HepG2 (cell line): Measurements from ENCODE around the gene ZNF484. TPM values are rescaled to one million over a fixed set of nuclear protein-coding genes. Genes with fewer than 3 reads are reported as not detected.

Experiments
- ATF7-NPFF ChIP-seq: sonication (generic); formaldehyde crosslinking; IDR thresholded peaks from 2 replicates; pipeline ENCODE4 v1.8.1; 2023; ENCODE audit warnings: mild to moderate bottlenecking, low read depth, missing genetic modification reagents, moderate library complexity
- DMAP1 ChIP-seq: IDR thresholded peaks from 2 replicates; pipeline ENCODE4 v1.6.1; 2016
- KAT2B ChIP-seq: fragments of 150-350 bp; IDR thresholded peaks from 2 replicates; pipeline ENCODE4 v1.6.1; 2014; ENCODE audit warnings: low read depth, low read length, borderline replicate concordance
- KLF16 ChIP-seq, 2 experiments: sonication (generic) in 1 of 2; formaldehyde crosslinking in 1 of 2; IDR thresholded peaks; 2 replicates each; pipeline versions ENCODE4 v1.6.1 to v1.8.0; 2016 to 2023; ENCODE audit warnings: missing genetic modification reagents in 2 of 2, missing compliant biosample characterization in 1 of 2
- SETDB1 ChIP-seq: sonication (generic); formaldehyde crosslinking; IDR thresholded peaks from 2 replicates; pipeline ENCODE4 v1.5.1; 2020; ENCODE audit warnings: missing genetic modification reagents, mild to moderate bottlenecking, borderline replicate concordance
- SOX5 ChIP-seq: IDR thresholded peaks from 2 replicates; pipeline ENCODE4 v1.6.1; 2016; ENCODE audit warnings: borderline replicate concordance
- ZBTB7A ChIP-seq: sonication (generic); formaldehyde crosslinking; IDR thresholded peaks from 2 replicates; pipeline ENCODE4 v1.8.0; 2022; ENCODE audit warnings: mild to moderate bottlenecking, missing genetic modification reagents
- ZNF121 ChIP-seq: sonication (generic); formaldehyde crosslinking; IDR thresholded peaks from 2 replicates; pipeline ENCODE4 v1.5.0; 2020; ENCODE audit warnings: mild to moderate bottlenecking, missing genetic modification reagents
- ZNF232 ChIP-seq: sonication (generic); formaldehyde crosslinking; IDR thresholded peaks from 2 replicates; pipeline ENCODE4 v1.4.0; 2020; ENCODE audit warnings: missing genetic modification reagents, borderline replicate concordance
- ZNF274 ChIP-seq: sonication (generic); formaldehyde crosslinking; IDR thresholded peaks from 2 replicates; pipeline ENCODE4 v1.5.1; 2020; ENCODE audit warnings: mild to moderate bottlenecking, missing genetic modification reagents
- ZNF577 ChIP-seq: sonication (generic); formaldehyde crosslinking; IDR thresholded peaks from 2 replicates; pipeline ENCODE4 v1.4.0; 2020; ENCODE audit warnings: mild to moderate bottlenecking, low read depth, missing genetic modification reagents, borderline replicate concordance
- ZNF780A ChIP-seq: sonication (generic); formaldehyde crosslinking; IDR thresholded peaks from 2 replicates; pipeline ENCODE4 v1.8.0; 2022; ENCODE audit warnings: mild to moderate bottlenecking, missing genetic modification reagents, moderate library complexity
- polyA plus RNA-seq, 8 experiments: library from polyadenylated mRNA; depleted of rRNA in 3 of 8; stranded (reverse) in 7 of 8; unstranded in 1 of 8; fragments of >200 nt; fragmentation: Illumina TruSeq in 4 of 8; extraction: Trizol in 4 of 8; gene quantifications; 2 replicates each; pipeline versions ENCODE4 v1.2.1 to v1.2.3, GENCODE V29; 2011 to 2016; ENCODE audit warnings: low read depth in 4 of 8, missing spikeins in 1 of 8, mixed read lengths in 1 of 8; ENCODE audit not compliant: insufficient read depth in 1 of 8
- total RNA-seq, 5 experiments: library from RNA; depleted of rRNA; stranded (reverse); fragments of >200 nt; fragmentation: Illumina TruSeq; extraction: Trizol; gene quantifications; 2 replicates each; pipeline ENCODE4 v1.2.3, GENCODE V29; 2016; ENCODE audit warnings: low read depth in 1 of 5
- TF ChIP-seq, protein P1 (sequence below): IDR thresholded peaks from 2 replicates; pipeline ENCODE4 v1.6.1; 2016; ENCODE audit warnings: mild to moderate bottlenecking
- TF ChIP-seq, protein P2 (sequence below): sonication (generic); formaldehyde crosslinking; IDR thresholded peaks from 2 replicates; pipeline ENCODE4 v1.5.0; 2020; ENCODE audit warnings: mild to moderate bottlenecking, missing genetic modification reagents, borderline replicate concordance
- TF ChIP-seq, protein P3 (sequence below): sonication (generic); formaldehyde crosslinking; IDR thresholded peaks from 2 replicates; pipeline ENCODE4 v1.4.0; 2020; ENCODE audit warnings: low read depth, missing genetic modification reagents

Gene ZNF484
- total and polyA plus RNA-seq, 2 of the 13 experiments (the other 11 are each of a cell fraction or from before 2014, with no cell fraction given) = 0.96 to 7.2 TPM

DNA sequence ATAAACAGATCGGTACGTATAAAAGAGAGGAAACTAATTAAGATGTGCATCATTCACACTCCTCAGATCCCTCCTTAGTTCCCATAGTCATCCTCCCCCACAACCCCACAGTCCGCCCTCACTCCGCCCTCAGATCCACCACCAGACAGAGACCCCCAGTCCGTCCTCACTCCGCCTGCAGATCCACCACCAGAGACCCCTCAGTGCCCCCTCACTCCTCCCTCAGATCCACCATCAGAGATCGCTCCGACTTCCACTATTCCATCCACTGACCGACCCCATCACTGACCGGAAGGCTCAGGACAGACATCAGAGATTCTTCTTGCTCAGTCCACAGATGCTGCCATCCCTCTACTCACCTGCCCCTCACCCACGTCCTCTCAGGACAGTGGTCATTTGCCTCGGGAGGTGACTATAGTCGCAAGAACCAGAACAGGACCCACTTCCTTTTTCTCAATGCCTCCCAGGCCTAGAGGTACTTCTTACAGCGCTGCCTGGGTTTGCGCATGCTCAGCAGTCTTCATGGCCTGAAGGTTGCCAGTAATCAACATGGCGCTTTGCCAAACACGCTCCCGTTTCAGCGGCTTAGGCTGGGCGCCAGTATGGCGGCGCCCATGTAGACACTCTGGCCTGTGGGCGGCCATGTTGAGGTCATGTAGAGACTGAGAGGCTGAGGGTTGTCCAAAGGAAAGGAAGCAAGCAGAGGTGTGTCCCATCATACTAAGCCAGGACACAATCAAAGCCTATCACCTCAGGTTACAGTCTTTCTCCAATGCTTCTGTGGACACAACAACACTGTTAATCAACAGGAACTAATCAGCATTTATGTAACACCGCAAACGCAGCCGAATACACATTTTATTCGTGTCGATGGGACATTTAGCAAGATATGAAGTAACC, at the start of gene ZNF484 (continued):
- no peak for TF ChIP-seq ZNF577 (CRISPR knock-in tag)
- peak in 1 of 2 experiments; percentile 61; a peak in 1 of 4 replicates for TF ChIP-seq KLF16 (CRISPR knock-in tag; IDR thresholded peaks at IDR 0.05)
- no peak for TF ChIP-seq SETDB1 (CRISPR knock-in tag)
- peak; percentile 70; the same call in 1 of the 2 replicates for TF ChIP-seq DMAP1 (CRISPR knock-in tag)
- TF ChIP-seq SOX5 (CRISPR knock-in tag) = peak; percentile 55
- TF ChIP-seq ATF7-NPFF (CRISPR knock-in tag) = no peak
- TF ChIP-seq, protein P1, sequence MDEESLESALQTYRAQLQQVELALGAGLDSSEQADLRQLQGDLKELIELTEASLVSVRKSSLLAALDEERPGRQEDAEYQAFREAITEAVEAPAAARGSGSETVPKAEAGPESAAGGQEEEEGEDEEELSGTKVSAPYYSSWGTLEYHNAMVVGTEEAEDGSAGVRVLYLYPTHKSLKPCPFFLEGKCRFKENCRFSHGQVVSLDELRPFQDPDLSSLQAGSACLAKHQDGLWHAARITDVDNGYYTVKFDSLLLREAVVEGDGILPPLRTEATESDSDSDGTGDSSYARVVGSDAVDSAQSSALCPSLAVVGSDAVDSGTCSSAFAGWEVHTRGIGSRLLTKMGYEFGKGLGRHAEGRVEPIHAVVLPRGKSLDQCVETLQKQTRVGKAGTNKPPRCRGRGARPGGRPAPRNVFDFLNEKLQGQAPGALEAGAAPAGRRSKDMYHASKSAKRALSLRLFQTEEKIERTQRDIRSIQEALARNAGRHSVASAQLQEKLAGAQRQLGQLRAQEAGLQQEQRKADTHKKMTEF (CRISPR knock-in tag) = peak; percentile 63
- TF ChIP-seq ZNF780A (CRISPR knock-in tag) = no peak
- TF ChIP-seq ZNF232 (CRISPR knock-in tag) = peak; percentile 44; the same call in 1 of the 2 replicates
- no peak for TF ChIP-seq ZNF121 (CRISPR knock-in tag)
- TF ChIP-seq ZNF274 = peak; percentile 48; the same call in 1 of the 2 replicates
- TF ChIP-seq KAT2B = no peak
- TF ChIP-seq, protein P2, sequence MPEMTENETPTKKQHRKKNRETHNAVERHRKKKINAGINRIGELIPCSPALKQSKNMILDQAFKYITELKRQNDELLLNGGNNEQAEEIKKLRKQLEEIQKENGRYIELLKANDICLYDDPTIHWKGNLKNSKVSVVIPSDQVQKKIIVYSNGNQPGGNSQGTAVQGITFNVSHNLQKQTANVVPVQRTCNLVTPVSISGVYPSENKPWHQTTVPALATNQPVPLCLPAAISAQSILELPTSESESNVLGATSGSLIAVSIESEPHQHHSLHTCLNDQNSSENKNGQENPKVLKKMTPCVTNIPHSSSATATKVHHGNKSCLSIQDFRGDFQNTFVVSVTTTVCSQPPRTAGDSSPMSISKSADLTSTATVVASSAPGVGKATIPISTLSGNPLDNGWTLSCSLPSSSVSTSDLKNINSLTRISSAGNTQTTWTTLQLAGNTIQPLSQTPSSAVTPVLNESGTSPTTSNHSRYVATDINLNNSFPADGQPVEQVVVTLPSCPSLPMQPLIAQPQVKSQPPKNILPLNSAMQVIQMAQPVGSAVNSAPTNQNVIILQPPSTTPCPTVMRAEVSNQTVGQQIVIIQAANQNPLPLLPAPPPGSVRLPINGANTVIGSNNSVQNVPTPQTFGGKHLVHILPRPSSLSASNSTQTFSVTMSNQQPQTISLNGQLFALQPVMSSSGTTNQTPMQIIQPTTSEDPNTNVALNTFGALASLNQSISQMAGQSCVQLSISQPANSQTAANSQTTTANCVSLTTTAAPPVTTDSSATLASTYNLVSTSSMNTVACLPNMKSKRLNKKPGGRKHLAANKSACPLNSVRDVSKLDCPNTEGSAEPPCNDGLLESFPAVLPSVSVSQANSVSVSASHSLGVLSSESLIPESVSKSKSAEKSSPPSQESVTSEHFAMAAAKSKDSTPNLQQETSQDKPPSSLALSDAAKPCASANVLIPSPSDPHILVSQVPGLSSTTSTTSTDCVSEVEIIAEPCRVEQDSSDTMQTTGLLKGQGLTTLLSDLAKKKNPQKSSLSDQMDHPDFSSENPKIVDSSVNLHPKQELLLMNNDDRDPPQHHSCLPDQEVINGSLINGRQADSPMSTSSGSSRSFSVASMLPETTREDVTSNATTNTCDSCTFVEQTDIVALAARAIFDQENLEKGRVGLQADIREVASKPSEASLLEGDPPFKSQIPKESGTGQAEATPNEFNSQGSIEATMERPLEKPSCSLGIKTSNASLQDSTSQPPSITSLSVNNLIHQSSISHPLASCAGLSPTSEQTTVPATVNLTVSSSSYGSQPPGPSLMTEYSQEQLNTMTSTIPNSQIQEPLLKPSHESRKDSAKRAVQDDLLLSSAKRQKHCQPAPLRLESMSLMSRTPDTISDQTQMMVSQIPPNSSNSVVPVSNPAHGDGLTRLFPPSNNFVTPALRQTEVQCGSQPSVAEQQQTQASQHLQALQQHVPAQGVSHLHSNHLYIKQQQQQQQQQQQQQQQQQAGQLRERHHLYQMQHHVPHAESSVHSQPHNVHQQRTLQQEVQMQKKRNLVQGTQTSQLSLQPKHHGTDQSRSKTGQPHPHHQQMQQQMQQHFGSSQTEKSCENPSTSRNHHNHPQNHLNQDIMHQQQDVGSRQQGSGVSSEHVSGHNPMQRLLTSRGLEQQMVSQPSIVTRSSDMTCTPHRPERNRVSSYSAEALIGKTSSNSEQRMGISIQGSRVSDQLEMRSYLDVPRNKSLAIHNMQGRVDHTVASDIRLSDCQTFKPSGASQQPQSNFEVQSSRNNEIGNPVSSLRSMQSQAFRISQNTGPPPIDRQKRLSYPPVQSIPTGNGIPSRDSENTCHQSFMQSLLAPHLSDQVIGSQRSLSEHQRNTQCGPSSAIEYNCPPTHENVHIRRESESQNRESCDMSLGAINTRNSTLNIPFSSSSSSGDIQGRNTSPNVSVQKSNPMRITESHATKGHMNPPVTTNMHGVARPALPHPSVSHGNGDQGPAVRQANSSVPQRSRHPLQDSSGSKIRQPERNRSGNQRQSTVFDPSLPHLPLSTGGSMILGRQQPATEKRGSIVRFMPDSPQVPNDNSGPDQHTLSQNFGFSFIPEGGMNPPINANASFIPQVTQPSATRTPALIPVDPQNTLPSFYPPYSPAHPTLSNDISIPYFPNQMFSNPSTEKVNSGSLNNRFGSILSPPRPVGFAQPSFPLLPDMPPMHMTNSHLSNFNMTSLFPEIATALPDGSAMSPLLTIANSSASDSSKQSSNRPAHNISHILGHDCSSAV (CRISPR knock-in tag) = no peak
- TF ChIP-seq, protein P3, sequence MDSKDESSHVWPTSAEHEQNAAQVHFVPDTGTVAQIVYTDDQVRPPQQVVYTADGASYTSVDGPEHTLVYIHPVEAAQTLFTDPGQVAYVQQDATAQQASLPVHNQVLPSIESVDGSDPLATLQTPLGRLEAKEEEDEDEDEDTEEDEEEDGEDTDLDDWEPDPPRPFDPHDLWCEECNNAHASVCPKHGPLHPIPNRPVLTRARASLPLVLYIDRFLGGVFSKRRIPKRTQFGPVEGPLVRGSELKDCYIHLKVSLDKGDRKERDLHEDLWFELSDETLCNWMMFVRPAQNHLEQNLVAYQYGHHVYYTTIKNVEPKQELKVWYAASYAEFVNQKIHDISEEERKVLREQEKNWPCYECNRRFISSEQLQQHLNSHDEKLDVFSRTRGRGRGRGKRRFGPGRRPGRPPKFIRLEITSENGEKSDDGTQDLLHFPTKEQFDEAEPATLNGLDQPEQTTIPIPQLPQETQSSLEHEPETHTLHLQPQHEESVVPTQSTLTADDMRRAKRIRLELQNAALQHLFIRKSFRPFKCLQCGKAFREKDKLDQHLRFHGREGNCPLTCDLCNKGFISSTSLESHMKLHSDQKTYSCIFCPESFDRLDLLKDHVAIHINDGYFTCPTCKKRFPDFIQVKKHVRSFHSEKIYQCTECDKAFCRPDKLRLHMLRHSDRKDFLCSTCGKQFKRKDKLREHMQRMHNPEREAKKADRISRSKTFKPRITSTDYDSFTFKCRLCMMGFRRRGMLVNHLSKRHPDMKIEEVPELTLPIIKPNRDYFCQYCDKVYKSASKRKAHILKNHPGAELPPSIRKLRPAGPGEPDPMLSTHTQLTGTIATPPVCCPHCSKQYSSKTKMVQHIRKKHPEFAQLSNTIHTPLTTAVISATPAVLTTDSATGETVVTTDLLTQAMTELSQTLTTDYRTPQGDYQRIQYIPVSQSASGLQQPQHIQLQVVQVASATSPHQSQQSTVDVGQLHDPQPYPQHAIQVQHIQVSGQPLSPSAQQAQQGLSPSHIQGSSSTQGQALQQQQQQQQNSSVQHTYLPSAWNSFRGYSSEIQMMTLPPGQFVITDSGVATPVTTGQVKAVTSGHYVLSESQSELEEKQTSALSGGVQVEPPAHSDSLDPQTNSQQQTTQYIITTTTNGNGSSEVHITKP = 0 out of 2 replicates have a peak, but pooled peaks have one; percentile 55
- TF ChIP-seq ZBTB7A = no peak
